GM21515 (cell line): Measurements from ENCODE around the gene NINL.

Experiments
- ATAC-seq: cut with Tn5 transposase; IDR thresholded peaks from one replicate; pipeline ENCODE4 v1.9.1; 2021; ENCODE audit not compliant: unreplicated experiment

The NINL gene

DNA sequence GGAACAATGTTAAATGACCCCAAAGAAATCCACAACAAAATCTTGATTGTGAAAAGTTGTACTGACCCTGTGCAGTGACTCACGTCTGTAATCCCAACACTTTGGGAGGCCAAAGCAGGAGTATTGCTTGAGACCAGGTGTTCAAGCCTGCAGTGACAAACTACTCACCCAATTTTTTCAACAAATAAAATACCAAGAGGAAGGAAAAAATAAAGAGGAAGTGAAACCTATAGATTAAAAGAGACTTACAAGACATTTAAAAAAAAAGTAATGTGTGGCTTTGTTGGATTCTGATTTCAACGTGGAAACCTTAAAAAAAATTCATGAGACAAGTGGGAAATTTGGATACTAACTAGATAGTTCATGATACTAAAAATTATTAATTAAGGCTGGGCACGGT lies 146.0 kb downstream of the NINL start:
- no peak for ATAC-seq

- ATAC-seq: no peak
Measured at GRCh38 chr20:25437153-25437581, 148.2 kb downstream of the NINL start.

- ATAC-seq: no peak
Measured at GRCh38 chr20:25424536-25424935, 160.8 kb downstream of the NINL start.

- ATAC-seq: no peak
Measured at GRCh38 chr20:25422032-25422431, 163.3 kb downstream of the NINL start.

- no peak for ATAC-seq
Measured at GRCh38 chr20:25421102-25421501, 164.2 kb downstream of the NINL start.

GRCh38 chr20:25418776-25419175 lies 166.6 kb downstream of the NINL start:
- no peak for ATAC-seq

- ATAC-seq: no peak
Measured at GRCh38 chr20:25408890-25409289, 176.4 kb downstream of the NINL start.

DNA sequence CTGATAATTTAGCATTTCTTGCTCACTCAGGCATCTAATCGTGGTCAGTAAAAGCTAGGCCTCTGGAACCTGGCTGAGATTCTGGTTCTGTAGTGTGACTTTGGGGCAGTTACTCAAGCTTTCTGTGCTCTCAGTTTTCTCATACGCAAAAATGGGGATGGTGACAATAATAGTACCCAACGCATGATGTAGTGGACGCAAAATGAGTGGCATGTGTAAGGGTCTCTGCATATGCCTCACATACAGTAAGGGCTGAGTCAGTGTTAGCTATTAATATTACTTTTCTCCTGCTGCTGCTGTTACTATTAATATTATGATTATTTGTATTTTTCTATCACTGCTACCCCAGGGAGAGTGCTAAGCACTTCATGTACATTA lies 177.2 kb downstream of the NINL start:
- no peak for ATAC-seq

- ATAC-seq: peak; percentile 82
Measured at GRCh38 chr20:25407311-25408169, 177.8 kb downstream of the NINL start, which contains the start of gene GINS1. Gene GINS1, plus strand, starts transcription at chr20:25407673. Its CDS starts 148 bp downstream, at chr20:25407821.
